Measurements from ENCODE around the gene ARID5A. TPM values are rescaled to one million over a fixed set of nuclear protein-coding genes. Genes with fewer than 3 reads are reported as not detected.

ARID5A gene
- total RNA-seq, 1 donor from 2014 or later: 3.0 TPM

- no peak for ATAC-seq
Measured at GRCh38 chr2:96528006-96528699, 8.4 kb upstream of the ARID5A start.

- ATAC-seq: no peak
Measured at GRCh38 chr2:96528700-96529375, 7.7 kb upstream of the ARID5A start.

- ATAC-seq: no peak
Measured at GRCh38 chr2:96529376-96530143, 7.0 kb upstream of the ARID5A start.

GRCh38 chr2:96530144-96530430, 6.5 kb upstream of the ARID5A start:
- ATAC-seq: no peak

GRCh38 chr2:96530474-96531357, 5.8 kb upstream of the ARID5A start:
- ATAC-seq: no peak

- no peak for ATAC-seq
Measured at GRCh38 chr2:96531366-96531765, 5.2 kb upstream of the ARID5A start.

GRCh38 chr2:96531872-96532505, 4.6 kb upstream of the ARID5A start:
- ATAC-seq: peak; percentile 78

GRCh38 chr2:96532641-96533291, 3.8 kb upstream of the ARID5A start:
- no peak for ATAC-seq

- no peak for ATAC-seq
Measured at GRCh38 chr2:96533292-96534073, 3.1 kb upstream of the ARID5A start.

- no peak for ATAC-seq
Measured at GRCh38 chr2:96534141-96534540, 2.4 kb upstream of the ARID5A start.

- ATAC-seq: no peak
Measured at GRCh38 chr2:96534701-96535181, 1.8 kb upstream of the ARID5A start.

- no peak for ATAC-seq
Measured at GRCh38 chr2:96535331-96535730, 1.2 kb upstream of the ARID5A start.

GRCh38 chr2:96537066-96537733, 648 bp downstream of the ARID5A start:
- peak; percentile 25 for ATAC-seq

GRCh38 chr2:96537734-96538486, 1.4 kb downstream of the ARID5A start:
- no peak for ATAC-seq

GRCh38 chr2:96538487-96539214, 2.1 kb downstream of the ARID5A start:
- ATAC-seq: peak; percentile 32

GRCh38 chr2:96539215-96539920, 2.8 kb downstream of the ARID5A start:
- no peak for ATAC-seq

GRCh38 chr2:96540136-96540535, 3.6 kb downstream of the ARID5A start:
- no peak for ATAC-seq

All from esophagus mucosa (tissue), 1 donor.